Gastrocnemius medialis (tissue), 4 donors: ENCODE measurements around the gene CMTM6.
"Not testable (repeated sequence)": the region's sequence is repeated elsewhere in the genome, so short reads cannot be mapped to it uniquely, and the experiment has no call there.

Experiments
- CTCF ChIP-seq, 5 experiments: fragments of 450-650 bp in 3 of 5; fragments of 200-600 bp in 2 of 5; sonication (generic) in 2 of 5; IDR thresholded peaks in 4 of 5; conservative IDR thresholded peaks in 1 of 5; 1 replicate in 4 of 5; 2 replicates in 1 of 5; pipeline ENCODE4 v1.5.1; 2016 to 2019; ENCODE audit warnings: antibody characterized with exemption in 5 of 5, mild to moderate bottlenecking in 3 of 5, moderate library complexity in 3 of 5
- POLR2A ChIP-seq, 2 donors: fragments of 450-650 bp; IDR thresholded peaks; one replicate each; pipeline ENCODE4 v1.6.1; 2017; ENCODE audit warnings: antibody characterized with exemption in 2 of 2, mild to moderate bottlenecking in 2 of 2, moderate library complexity in 2 of 2

GRCh38 chr3:32516751-32517150, 14.1 kb upstream of the CMTM6 start:
- not testable (repeated sequence) for TF ChIP-seq CTCF (IDR thresholded peaks at IDR 0.05 in 4 of 5, conservative IDR thresholded peaks at IDR 0.05 in 1 of 5); POLR2A (IDR thresholded peaks at IDR 0.05)
